OCI-M2 (cell line): ENCODE data around the gene FOXF1.

ENCODE experiments used
- DNase-seq: peaks from one replicate; lab custom pipeline; 2025; ENCODE audit not compliant: unreplicated experiment; lab: John Stamatoyannopoulos, UW

The FOXF1 gene

DNA sequence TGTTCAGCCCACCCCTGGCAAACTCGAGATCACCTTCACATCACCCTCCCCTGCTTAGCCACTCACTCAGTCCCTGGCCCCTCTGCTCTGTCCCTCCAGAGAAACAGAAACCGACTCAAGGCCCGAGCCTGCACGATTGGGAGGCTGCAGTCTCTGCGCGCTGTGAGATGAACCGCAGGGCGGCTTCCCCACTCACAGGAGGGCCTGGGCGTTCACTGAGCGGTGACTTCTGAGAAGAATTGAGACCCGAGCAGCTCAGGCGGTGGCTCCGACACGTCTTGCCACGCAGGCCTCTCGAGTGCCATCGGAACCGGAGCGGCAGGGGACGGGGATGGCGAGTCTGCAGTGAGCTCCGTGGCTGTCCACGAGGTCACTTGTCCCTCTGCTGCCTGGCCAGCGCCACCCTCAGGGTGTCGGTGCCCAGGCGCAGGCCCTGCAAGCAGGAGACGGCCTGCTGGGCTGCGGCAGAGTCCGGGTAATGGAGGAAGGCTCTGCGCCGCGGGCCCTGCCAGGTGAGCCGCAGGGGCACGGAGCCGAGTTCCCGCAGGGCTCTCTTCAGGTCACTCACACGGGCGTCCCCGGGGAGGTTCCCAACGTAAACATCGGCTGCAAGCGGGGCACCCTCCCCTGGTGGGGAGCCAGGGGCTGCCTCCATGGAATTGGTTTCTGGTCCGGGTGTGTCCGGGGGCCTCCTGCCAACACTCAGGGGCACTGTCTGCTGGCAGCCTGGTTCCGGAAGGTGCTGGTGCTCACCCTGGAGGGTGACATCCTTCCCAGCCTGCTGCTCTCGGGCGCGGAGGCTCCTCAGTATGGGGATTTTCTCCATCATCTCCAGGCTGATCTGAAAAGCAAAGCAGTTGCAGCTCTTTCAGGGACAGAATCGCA, 21.6 kb downstream of the FOXF1 start:
- DNase-seq = no peak

GRCh38 chr16:86532526-86532815, 22.1 kb downstream of the FOXF1 start:
- DNase-seq = no peak

DNA sequence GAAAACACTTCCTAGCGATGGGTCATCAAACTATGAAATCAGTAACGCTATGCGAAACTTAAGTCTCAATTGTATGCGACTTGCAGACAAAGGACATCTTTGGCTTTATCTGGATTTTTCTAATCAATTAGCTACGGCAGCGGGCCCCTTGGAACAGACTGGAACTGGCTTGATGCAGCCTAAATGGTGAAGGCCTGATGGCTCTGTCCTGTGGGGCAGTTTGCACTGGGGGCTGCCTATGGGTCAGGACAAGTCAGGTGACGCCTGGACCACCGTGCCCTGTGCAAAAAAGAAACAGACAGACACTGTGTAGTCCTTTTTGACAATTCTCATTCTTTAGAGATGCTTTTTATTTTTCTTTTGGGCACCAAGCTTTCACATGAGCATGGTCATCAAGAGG, 22.7 kb downstream of the FOXF1 start:
- no peak for DNase-seq

DNA sequence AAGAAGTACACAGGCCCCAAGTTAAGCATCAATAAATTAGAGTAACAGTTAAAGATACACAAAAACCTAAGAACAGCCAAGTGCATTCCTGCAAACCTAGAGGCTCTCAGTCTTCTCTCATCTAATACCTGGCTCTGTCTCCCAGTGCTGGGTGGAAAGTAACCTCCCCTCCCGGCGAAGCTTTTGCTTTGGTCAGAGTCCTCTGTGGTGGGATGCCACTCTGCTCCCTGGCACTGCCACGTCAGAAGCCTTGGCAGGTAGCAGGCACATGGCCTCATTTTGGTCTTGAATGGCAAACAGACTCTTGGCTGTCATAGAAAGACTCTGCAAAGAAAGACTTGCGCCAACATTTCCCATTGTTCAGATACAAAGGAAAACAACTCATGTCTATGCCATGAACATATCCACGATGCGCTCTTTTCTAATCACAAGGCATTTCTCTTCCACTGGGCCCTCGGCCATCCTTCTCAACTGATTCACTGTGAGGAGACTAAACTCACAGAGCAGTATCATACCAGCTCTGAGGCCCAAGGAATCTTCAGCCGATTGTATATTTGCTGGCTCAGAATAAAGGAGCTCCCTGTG, 23.5 kb downstream of the FOXF1 start:
- DNase-seq = no peak

- no peak for DNase-seq
These were observed 24.7 kb downstream of the FOXF1 start for GRCh38 chr16:86534779-86535615.

- no peak for DNase-seq
These were observed 26.3 kb downstream of the FOXF1 start for GRCh38 chr16:86536621-86537020.

- no peak for DNase-seq
These were observed 27.2 kb downstream of the FOXF1 start for GRCh38 chr16:86537486-86537885.

DNA sequence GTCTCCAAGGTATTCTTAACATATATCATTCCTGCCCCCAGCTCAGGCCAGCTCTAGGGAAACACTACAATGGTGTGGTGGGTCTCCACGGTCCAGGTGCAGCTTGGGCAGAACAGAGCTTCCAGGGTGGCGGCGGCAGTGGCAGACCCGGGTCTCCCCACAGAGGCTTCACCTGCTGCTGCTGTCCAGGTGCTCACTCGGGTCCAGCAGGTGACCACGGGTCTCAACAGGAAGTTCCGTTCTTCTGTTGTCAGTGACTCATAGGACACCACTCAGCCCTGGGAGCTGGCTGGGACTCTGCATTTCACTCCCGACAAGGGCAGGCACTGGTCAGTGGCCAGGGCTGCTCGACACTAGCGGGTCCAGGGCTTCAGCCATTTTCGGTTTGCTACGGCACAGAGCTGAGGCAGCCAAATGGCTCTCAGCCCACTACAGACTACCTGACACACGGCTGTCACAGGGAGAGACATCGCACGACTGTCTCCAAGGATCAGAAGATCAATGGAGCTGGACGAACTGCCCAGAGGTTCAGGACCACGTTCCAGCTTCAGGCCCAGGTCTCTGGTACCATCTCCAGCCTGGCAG, 28.0 kb downstream of the FOXF1 start:
- no peak for DNase-seq

GRCh38 chr16:86540894-86541293, 30.6 kb downstream of the FOXF1 start:
- DNase-seq = no peak

DNA sequence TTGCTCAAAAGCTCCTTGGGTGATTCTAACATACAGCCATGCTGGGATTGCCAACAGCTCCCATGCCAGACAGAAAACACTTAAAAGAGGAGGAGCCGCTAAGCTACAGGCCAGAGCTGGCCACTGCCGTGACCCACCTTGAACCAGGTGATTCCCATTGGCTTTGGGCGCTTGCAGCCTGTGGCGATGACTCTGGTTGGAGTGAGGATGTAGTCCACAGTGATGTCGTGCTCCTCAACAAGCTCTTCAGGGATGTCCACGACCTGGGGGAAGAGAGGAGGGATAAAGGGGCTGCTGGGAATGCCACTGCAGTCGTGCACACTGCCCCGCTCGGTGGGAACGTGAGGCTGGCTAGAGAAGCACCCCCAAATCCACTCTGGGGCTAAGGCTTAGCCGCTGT, 31.2 kb downstream of the FOXF1 start:
- no peak for DNase-seq

GRCh38 chr16:86542756-86543750, 32.7 kb downstream of the FOXF1 start:
- DNase-seq = no peak

GRCh38 chr16:86545481-86545880, 35.2 kb downstream of the FOXF1 start:
- no peak for DNase-seq

GRCh38 chr16:86545954-86546637, 35.8 kb downstream of the FOXF1 start:
- DNase-seq = no peak

- DNase-seq = no peak
These were observed 36.3 kb downstream of the FOXF1 start for GRCh38 chr16:86546638-86547013.

GRCh38 chr16:86547286-86547685, 37.0 kb downstream of the FOXF1 start:
- DNase-seq = no peak

GRCh38 chr16:86549076-86549892, 39.0 kb downstream of the FOXF1 start:
- DNase-seq = no peak

GRCh38 chr16:86549893-86550190, 39.5 kb downstream of the FOXF1 start:
- DNase-seq = no peak

DNA sequence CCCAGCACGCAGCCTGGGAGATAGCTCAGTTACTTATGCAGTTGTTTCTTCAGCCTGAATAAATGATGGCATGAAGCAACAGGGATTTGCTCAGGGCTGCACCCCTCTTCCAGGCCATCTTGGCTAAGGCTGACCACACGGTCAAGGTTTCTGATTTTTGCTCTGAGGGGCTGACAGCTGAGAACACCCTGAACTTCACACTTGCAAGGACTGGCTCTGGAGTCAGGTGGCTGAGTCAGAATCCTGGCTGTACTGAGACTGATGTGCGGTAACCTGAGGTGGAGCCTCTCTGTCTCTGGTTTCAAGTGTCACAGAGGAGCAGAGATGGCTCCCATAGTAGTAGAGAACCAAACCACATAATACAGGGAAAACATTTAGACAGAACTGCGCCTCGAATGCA, 40.0 kb downstream of the FOXF1 start:
- DNase-seq = no peak

- DNase-seq = no peak
These were observed 43.0 kb downstream of the FOXF1 start for GRCh38 chr16:86553356-86553755.
